Chondrocyte (in vitro differentiated cells): ENCODE results near the gene ZNF547. TPM values are rescaled to one million over a fixed set of nuclear protein-coding genes. Genes with fewer than 3 reads are reported as not detected.

Experiments used
- DNase-seq: peaks from one replicate; pipeline ENCODE4 v3.0.0; 2021; ENCODE audit warnings: mixed read lengths, low spot score
- H3K27ac Mint-ChIP-seq: one replicate; pipeline ENCODE4 v1.8.0; 2021; ENCODE audit warnings: mild to moderate bottlenecking, moderate library complexity, mixed read lengths; ENCODE audit not compliant: unreplicated experiment
- H3K27me3 Mint-ChIP-seq: 2 replicates; pipeline ENCODE4 v1.8.0; 2021; ENCODE audit warnings: low read depth, mixed read lengths
- H3K36me3 Mint-ChIP-seq: 2 replicates; pipeline ENCODE4 v1.8.0; 2021; ENCODE audit warnings: low read depth, mixed read lengths
- H3K4me1 Mint-ChIP-seq: 2 replicates; pipeline ENCODE4 v1.8.0; 2021; ENCODE audit warnings: low read depth, mild to moderate bottlenecking, mixed read lengths
- H3K4me3 Mint-ChIP-seq: one replicate; pipeline ENCODE4 v1.8.0; 2021; ENCODE audit warnings: mild to moderate bottlenecking, moderate library complexity, mixed read lengths; ENCODE audit not compliant: unreplicated experiment
- H3K9me3 Mint-ChIP-seq: 2 replicates; pipeline ENCODE4 v1.8.0; 2021; ENCODE audit warnings: low read depth, mixed read lengths
- CTCF ChIP-seq: fragments of 200-600 bp; sonication (generic); IDR thresholded peaks from 2 replicates; pipeline ENCODE4 v1.5.0; 2021; ENCODE audit warnings: antibody characterized with exemption, mild to moderate bottlenecking, moderate library complexity
- total RNA-seq: library from RNA; stranded (reverse); gene quantifications from 3 replicates; pipeline ENCODE4 v1.2.1, GENCODE V29; 2021

Gene ZNF547
- total RNA-seq, 1 donor from 2014 or later: 2.4 TPM

- peaks cover 26% of the 10 kb centered on the region for H3K9me3 Mint-ChIP-seq
These were observed 57.7 kb downstream of the ZNF547 start for GRCh38 chr19:57421037-57421436.

More at GRCh38 chr19:57421037-57421436, 57.7 kb downstream of the ZNF547 start:
- peaks cover 48% of the 10 kb centered on the region for H3K36me3 Mint-ChIP-seq
- no peak for TF ChIP-seq CTCF
- no peak for DNase-seq
- H3K4me1 Mint-ChIP-seq: no peaks in the 10 kb centered on the region
- no peak overlapping the region for H3K4me3 Mint-ChIP-seq
- no peaks in the 10 kb centered on the region for H3K27me3 Mint-ChIP-seq
- no peak overlapping the region for H3K27ac Mint-ChIP-seq

Other genes starting within 250 kb of the ZNF547 start
- not detected in 3 replicates for gene USP29, start 243.6 kb upstream of the ZNF547 start, total RNA-seq
- gene ZIM3, start 218.3 kb upstream of the ZNF547 start, total RNA-seq: not detected in 3 replicates
- not detected in 3 replicates for gene DUXA, start 196.1 kb upstream of the ZNF547 start, total RNA-seq
- gene ZNF264, start 172.1 kb upstream of the ZNF547 start, total RNA-seq: 29.8 to 35.4 TPM (median 35.0 TPM) in 3 replicates
- gene AURKC, start 132.5 kb upstream of the ZNF547 start, total RNA-seq: 0.72 to 0.82 TPM (median 0.75 TPM) in 3 replicates
- gene ZNF805, start 122.9 kb upstream of the ZNF547 start, total RNA-seq: 24.3 to 25.5 TPM (median 25.1 TPM) in 3 replicates
- gene ZNF460, start 83.1 kb upstream of the ZNF547 start, total RNA-seq: 77.3 to 81.4 TPM (median 79.1 TPM) in 3 replicates
- 5.1 to 6.7 TPM (median 5.3 TPM) in 3 replicates for gene ZNF543, start 43.1 kb upstream of the ZNF547 start, total RNA-seq
- 7.5 to 9.6 TPM (median 8.0 TPM) in 3 replicates for gene ZNF304, start 12.3 kb upstream of the ZNF547 start, total RNA-seq
- gene TRAPPC2B, start within 50 bp of the ZNF547 start, total RNA-seq: 9.9 to 12.1 TPM (median 10.7 TPM) in 3 replicates
- 15.1 to 22.2 TPM (median 15.6 TPM) in 3 replicates for gene ZNF548, start 26.3 kb downstream of the ZNF547 start, total RNA-seq
- gene ZNF17, start 47.6 kb downstream of the ZNF547 start, total RNA-seq: 6.1 to 12.3 TPM (median 6.9 TPM) in 3 replicates
- gene ZNF749, start 71.8 kb downstream of the ZNF547 start, total RNA-seq: 7.8 to 10.3 TPM (median 8.1 TPM) in 3 replicates
- gene VN1R1, start 93.6 kb downstream of the ZNF547 start, total RNA-seq: 0.26 to 0.97 TPM (median 0.75 TPM) in 3 replicates
- gene ZNF772, start 114.0 kb downstream of the ZNF547 start, total RNA-seq: 6.0 to 12.8 TPM (median 7.0 TPM) in 3 replicates
- 11.6 to 15.5 TPM (median 13.2 TPM) in 3 replicates for gene ZNF419, start 124.2 kb downstream of the ZNF547 start, total RNA-seq
- gene ZNF773, start 136.4 kb downstream of the ZNF547 start, total RNA-seq: 8.7 to 10.1 TPM (median 9.0 TPM) in 3 replicates
- 6.8 to 7.4 TPM (median 7.1 TPM) in 3 replicates for gene ZNF549, start 163.8 kb downstream of the ZNF547 start, total RNA-seq
- 6.9 to 11.3 TPM (median 8.6 TPM) in 3 replicates for gene ZNF550, start 196.3 kb downstream of the ZNF547 start, total RNA-seq
- 5.4 to 7.7 TPM (median 6.0 TPM) in 3 replicates for gene ZNF416, start 215.4 kb downstream of the ZNF547 start, total RNA-seq
- gene ZIK1, start 220.6 kb downstream of the ZNF547 start, total RNA-seq: 4.8 to 7.2 TPM (median 5.5 TPM) in 3 replicates
- gene ZNF530, start 236.3 kb downstream of the ZNF547 start, total RNA-seq: 1.4 to 3.4 TPM (median 2.2 TPM) in 3 replicates